K562 (cell line): ENCODE data around the gene ACTR3. TPM values are rescaled to one million over a fixed set of nuclear protein-coding genes. Genes with fewer than 3 reads are reported as not detected.

Source experiments
- ATAC-seq: fragments of 200-7000 bp; cut with Tn5 transposase; 3 replicates; pipeline ENCODE4 v1.9.1; 2020; ENCODE audit warnings: moderate library complexity
- BruUV-seq: library from RNA; stranded (reverse); fragments of 400-500 nt; replicated peaks from 2 replicates; lab custom pipeline; 2021; lab: Mats Ljungman, UMichigan
- CTCF ChIA-PET: fragments of 300-600 bp; formaldehyde crosslinking; extraction: SDS; loops from one replicate; lab custom pipeline; 2021; ENCODE audit warnings: low intra/inter-chr PET ratio; lab: Yijun Ruan, JAX
- POLR2A ChIA-PET: fragments of 300-600, 350-650 bp; sonication (Branson Sonifier 250); formaldehyde crosslinking; extraction: SDS; loops from one replicate; lab custom pipeline; 2021; ENCODE audit warnings: antibody characterized with exemption, inconsistent platforms; lab: Yijun Ruan, JAX
- DNase-seq, 4 experiments: peaks; one replicate each; pipeline versions ENCODE4 v3.0.0 to v3.0.0-alpha.2; 2011 to 2018; ENCODE audit warnings: low spot score in 3 of 4, mixed read lengths in 3 of 4; ENCODE audit errors: extremely low read depth in 1 of 4
- FAIRE-seq: peaks from 2 replicates; lab custom pipeline; 2011; peaks lifted over from hg19 to GRCh38; lab: Jason Lieb, UNC
- H2AFZ ChIP-seq: 2 replicates; pipeline ENCODE4 v1.6.0; 2011; ENCODE audit warnings: low read depth, low read length, control low read depth, inconsistent platforms
- H3K27ac ChIP-seq: fragments of 200-600 bp; 3 replicates; pipeline ENCODE4 v1.8.0; 2011; ENCODE audit warnings: low read depth, mild to moderate bottlenecking, control low read depth, inconsistent platforms, low read length, moderate library complexity, mixed read lengths; ENCODE audit errors: extremely low read depth
- H3K27me3 ChIP-seq, 2 experiments: fragments of 300-600 bp in 1 of 2; 2 replicates in 1 of 2; 3 replicates in 1 of 2; pipeline versions ENCODE4 v1.6.0 to v1.8.0; 2011; ENCODE audit warnings: inconsistent platforms in 2 of 2, low read length in 2 of 2, mild to moderate bottlenecking in 1 of 2, mixed read lengths in 1 of 2, moderate library complexity in 1 of 2; ENCODE audit not compliant: control insufficient read depth in 2 of 2, insufficient read depth in 2 of 2
- H3K36me3 ChIP-seq: fragments of 300-600 bp; 3 replicates; pipeline ENCODE4 v1.8.0; 2011; ENCODE audit warnings: mild to moderate bottlenecking, low read length, inconsistent platforms; ENCODE audit not compliant: control insufficient read depth, insufficient read depth
- H3K4me1 ChIP-seq, 2 experiments: fragments of 200-600 bp in 1 of 2; replicated peaks in 1 of 2; 2 replicates in 1 of 2; 3 replicates in 1 of 2; pipeline versions ENCODE4 v1.5.1 to v1.8.0; 2011; ENCODE audit warnings: inconsistent platforms in 2 of 2, low read length in 2 of 2, mild to moderate bottlenecking in 1 of 2, mixed read lengths in 1 of 2, moderate library complexity in 1 of 2; ENCODE audit not compliant: control insufficient read depth in 2 of 2, insufficient read depth in 2 of 2
- H3K4me2 ChIP-seq: 2 replicates; pipeline ENCODE4 v1.6.1; 2011; ENCODE audit warnings: low read length, control low read depth, inconsistent platforms, mixed read lengths; ENCODE audit not compliant: insufficient read depth
- H3K4me3 ChIP-seq: fragments of 200-600 bp; sonication (generic), shearing (Covaris generic); 2 replicates; pipeline ENCODE4 v1.5.1; 2016; ENCODE audit warnings: control low read depth, inconsistent platforms
- H3K79me2 ChIP-seq: fragments of 200-600 bp; 3 replicates; pipeline ENCODE4 v1.8.0; 2011; ENCODE audit warnings: low read length, inconsistent platforms; ENCODE audit not compliant: control insufficient read depth, insufficient read depth
- H3K9ac ChIP-seq, 2 experiments: 2 replicates each; pipeline versions ENCODE4 v1.6.0 to v1.6.1; 2011; ENCODE audit warnings: low read depth in 2 of 2, low read length in 2 of 2, control low read depth in 1 of 2, inconsistent platforms in 1 of 2, mild to moderate bottlenecking in 1 of 2, mixed read lengths in 1 of 2; ENCODE audit not compliant: insufficient read depth in 1 of 2
- H3K9me1 ChIP-seq: one replicate; pipeline ENCODE4 v1.6.0; 2011; ENCODE audit warnings: inconsistent platforms, mild to moderate bottlenecking, low read length, moderate library complexity; ENCODE audit not compliant: control insufficient read depth, insufficient read depth
- H3K9me3 ChIP-seq: replicated peaks from 2 replicates; pipeline ENCODE4 v1.5.1; 2011; ENCODE audit warnings: low read depth, low read length, inconsistent platforms; ENCODE audit not compliant: control insufficient read depth, insufficient read depth
- H4K20me1 ChIP-seq: replicated peaks from 2 replicates; pipeline ENCODE4 v1.6.1; 2011; ENCODE audit warnings: low read length, inconsistent platforms, mixed read lengths; ENCODE audit not compliant: control insufficient read depth, insufficient read depth
- ATF1 ChIP-seq, 2 experiments: fragments of 450-650 bp in 1 of 2; IDR thresholded peaks; 2 replicates each; pipeline ENCODE4 v1.6.1; 2016; ENCODE audit warnings: missing compliant biosample characterization in 1 of 2, missing genetic modification characterization in 1 of 2
- BDP1 ChIP-seq: IDR thresholded peaks from 3 replicates; pipeline ENCODE4 v1.6.1; 2011; ENCODE audit not compliant: insufficient read length, insufficient read depth
- CUX1 ChIP-seq: fragments of 200-800 bp; sonication (Bioruptor generic); IDR thresholded peaks from 2 replicates; pipeline ENCODE4 v1.6.1; 2016; ENCODE audit warnings: missing genetic modification characterization, missing compliant biosample characterization
- JUNB ChIP-seq: fragments of 450-650 bp; formaldehyde crosslinking; conservative IDR thresholded peaks from 2 replicates; pipeline ENCODE4 v1.4.0; 2020; ENCODE audit warnings: mild to moderate bottlenecking
- MAZ ChIP-seq, 2 experiments: fragments of 450-650 bp in 1 of 2; sonication (generic) in 1 of 2; formaldehyde crosslinking; IDR thresholded peaks in 1 of 2; conservative IDR thresholded peaks in 1 of 2; 2 replicates each; pipeline versions ENCODE4 v1.4.0 to v1.5.0; 2020; ENCODE audit warnings: mild to moderate bottlenecking in 1 of 2, missing genetic modification reagents in 1 of 2
- RNF219 ChIP-seq: fragments of 250-450 bp; sonication (Bioruptor Pico); IDR thresholded peaks from 2 replicates; pipeline ENCODE4 v1.5.0; 2022; ENCODE audit warnings: mild to moderate bottlenecking
- TCFL5 ChIP-seq: fragments of 250-450 bp; sonication (Bioruptor Pico); conservative IDR thresholded peaks from 2 replicates; pipeline ENCODE4 v1.6.1; 2021; ENCODE audit warnings: mild to moderate bottlenecking, moderate library complexity, matching md5 sums
- ZBTB2 ChIP-seq: fragments of 450-650 bp; IDR thresholded peaks from 2 replicates; pipeline ENCODE4 v1.6.1; 2016; ENCODE audit warnings: antibody characterized with exemption
- ZNF512 ChIP-seq: IDR thresholded peaks from 2 replicates; pipeline ENCODE4 v1.6.1; 2016; ENCODE audit warnings: missing genetic modification characterization, missing compliant biosample characterization
- WGBS: fragments of 100-300 bp; shearing (Covaris generic); methylation state at CpG from one replicate; pipeline ENCODE4 v1.1.6; 2016; ENCODE audit warnings: low coverage, mixed read lengths; ENCODE audit not compliant: insufficient coverage; ENCODE audit errors: missing lambda C conversion rate; 5-methylcytosine and 5-hydroxymethylcytosine counted together
- in situ Hi-C: fragments of 300-500 bp; cut with MboI; formaldehyde crosslinking; loops from 4 replicates; pipeline ENCODE4 v1.15.0; 2018; ENCODE audit warnings: inconsistent platforms, mixed read lengths
- intact Hi-C: fragments of 100-400 bp; cut with micrococcal nuclease; formaldehyde crosslinking; loops from 2 replicates; pipeline ENCODE4 v1.14.2; 2022
- polyA plus RNA-seq, 8 experiments: library from polyadenylated mRNA; depleted of rRNA in 4 of 8; stranded (reverse) in 5 of 8; unstranded in 3 of 8; fragments of >200 nt; fragmentation: Nextera tagmentation in 2 of 8; fragmentation: Illumina TruSeq in 1 of 8; extraction: Ambion mirVana in 2 of 8; extraction: Trizol in 1 of 8; gene quantifications; 2 replicates each; pipeline versions ENCODE4 v1.2.1 to v1.2.3, GENCODE V29; 2011 to 2014; ENCODE audit warnings: inconsistent platforms in 1 of 8, missing spikeins in 1 of 8
- total RNA-seq, 7 experiments: library from RNA; depleted of rRNA in 6 of 7; stranded (reverse); fragments of >200 nt in 6 of 7; fragmentation: Illumina TruSeq in 2 of 7; extraction: Trizol in 2 of 7; gene quantifications; 2 replicates each; pipeline versions ENCODE4 v1.2.1 to v1.2.3, GENCODE V29; 2011 to 2021; ENCODE audit warnings: low replicate concordance in 1 of 7
- TF ChIP-seq, protein P1 (sequence below): fragments of 250-450 bp; sonication (Bioruptor Pico); IDR thresholded peaks from 2 replicates; pipeline ENCODE4 v1.8.0; 2021; ENCODE audit warnings: mild to moderate bottlenecking, moderate library complexity

ACTR3 gene
- total and polyA plus RNA-seq, 9 of the 15 experiments (the other 6 are each of a cell fraction or from before 2014, with no cell fraction given) = 49.0 to 354 (median 249) TPM

DNA sequence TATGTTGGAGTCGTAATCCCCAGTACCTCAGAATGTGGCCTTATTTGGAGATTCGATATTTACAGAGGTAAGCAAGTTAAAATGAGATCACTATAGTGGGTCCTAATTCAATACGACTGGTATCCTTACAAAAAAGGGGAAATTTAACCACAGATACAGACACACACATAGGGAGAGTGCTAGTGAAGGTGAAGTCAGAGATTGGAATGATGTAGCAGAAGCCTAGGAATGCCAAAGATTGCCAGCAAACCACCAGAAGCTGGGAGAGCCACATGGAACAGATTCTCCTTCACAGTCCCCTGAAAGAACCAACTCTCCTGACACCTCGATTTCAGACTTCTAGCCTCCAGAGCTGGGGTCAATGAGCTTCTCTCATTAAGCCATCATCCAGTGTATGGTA, 17.7 kb upstream of the ACTR3 start:
- no TSS peak for BruUV-seq
- ATAC-seq (no peak), FAIRE-seq (no peak), DNase-seq (no peak)
- no peaks in the 10 kb centered on the region for H3K9me3 ChIP-seq
- no peak overlapping the region for H3K4me3 ChIP-seq
- intact Hi-C loops = no loop called here
- TF ChIP-seq CUX1 (no peak), MAZ (CRISPR knock-in tag; conservative IDR thresholded peaks at IDR 0.05 in 1 of 2, IDR thresholded peaks at IDR 0.05 in 1 of 2) (no peak), JUNB (CRISPR knock-in tag) (no peak), TCFL5 (no peak), BDP1 (no peak), ZBTB2 (no peak), ATF1 (CRISPR knock-in tag; IDR thresholded peaks at IDR 0.05) (no peak), ATF1 (tag; IDR thresholded peaks at IDR 0.05) (no peak), ZNF512 (tag) (no peak), RNF219 (CRISPR knock-in tag) (no peak)
- TF ChIP-seq, protein P1, sequence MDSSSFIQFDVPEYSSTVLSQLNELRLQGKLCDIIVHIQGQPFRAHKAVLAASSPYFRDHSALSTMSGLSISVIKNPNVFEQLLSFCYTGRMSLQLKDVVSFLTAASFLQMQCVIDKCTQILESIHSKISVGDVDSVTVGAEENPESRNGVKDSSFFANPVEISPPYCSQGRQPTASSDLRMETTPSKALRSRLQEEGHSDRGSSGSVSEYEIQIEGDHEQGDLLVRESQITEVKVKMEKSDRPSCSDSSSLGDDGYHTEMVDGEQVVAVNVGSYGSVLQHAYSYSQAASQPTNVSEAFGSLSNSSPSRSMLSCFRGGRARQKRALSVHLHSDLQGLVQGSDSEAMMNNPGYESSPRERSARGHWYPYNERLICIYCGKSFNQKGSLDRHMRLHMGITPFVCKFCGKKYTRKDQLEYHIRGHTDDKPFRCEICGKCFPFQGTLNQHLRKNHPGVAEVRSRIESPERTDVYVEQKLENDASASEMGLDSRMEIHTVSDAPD (CRISPR knock-in tag) = no peak
- H3K4me2 ChIP-seq = no peak overlapping the region
- peaks cover 6 to 9% of the 10 kb centered on the region in 2 experiments; a peak in 2 of 5 replicates for H3K4me1 ChIP-seq
- WGBS = 23% methylated on average over 4 of the region's 4 CpGs
- H4K20me1 ChIP-seq = no peaks in the 10 kb centered on the region
- CTCF ChIA-PET = no interaction called here
- H3K27ac ChIP-seq = no peak overlapping the region
- no peak overlapping the region for H3K9ac ChIP-seq
- H3K36me3 ChIP-seq = no peaks in the 10 kb centered on the region
- no peaks in the 10 kb centered on the region for H3K27me3 ChIP-seq
- no peaks in the 10 kb centered on the region for H3K9me1 ChIP-seq
- no peaks in the 10 kb centered on the region for H3K79me2 ChIP-seq
- no peak overlapping the region for H2AFZ ChIP-seq
- POLR2A ChIA-PET = interaction anchor here (1.0 to 10.6 kb wide), 3 partner anchors 12 to 34 kb away, joined by 3 to 75 read pairs (median 4); partner anchors contain the start of gene ACTR3
- in situ Hi-C loops = no loop called here
